ENCODE data around the gene FANCC.
A peak's percentile ranks its signal among the peaks of the same experiment; 100 is the strongest.

Gene FANCC

DNA sequence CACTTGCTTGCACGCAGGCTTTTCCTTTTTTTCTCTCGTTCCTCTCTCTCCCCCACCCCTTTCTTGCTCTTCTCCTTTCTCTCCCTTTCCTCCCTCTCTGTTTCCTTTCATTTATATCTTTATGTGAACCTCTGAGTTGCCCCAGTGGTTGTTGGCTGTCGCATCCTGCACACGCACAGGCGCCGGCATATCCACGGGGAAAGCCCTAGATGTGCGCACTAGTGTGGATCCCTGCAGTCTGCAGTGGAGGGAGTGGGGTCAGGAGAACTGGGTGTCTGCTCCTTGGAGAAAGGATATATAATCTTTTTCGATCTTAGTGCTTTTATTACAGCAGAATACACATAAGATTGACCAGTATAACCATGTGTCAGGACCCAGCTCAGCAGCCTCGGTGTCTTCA lies 223.5 kb downstream of the FANCC start:
- H3K4me3 ChIP-seq (ENCODE audit: low read length): no peak overlapping the region
- TF ChIP-seq, protein P1, sequence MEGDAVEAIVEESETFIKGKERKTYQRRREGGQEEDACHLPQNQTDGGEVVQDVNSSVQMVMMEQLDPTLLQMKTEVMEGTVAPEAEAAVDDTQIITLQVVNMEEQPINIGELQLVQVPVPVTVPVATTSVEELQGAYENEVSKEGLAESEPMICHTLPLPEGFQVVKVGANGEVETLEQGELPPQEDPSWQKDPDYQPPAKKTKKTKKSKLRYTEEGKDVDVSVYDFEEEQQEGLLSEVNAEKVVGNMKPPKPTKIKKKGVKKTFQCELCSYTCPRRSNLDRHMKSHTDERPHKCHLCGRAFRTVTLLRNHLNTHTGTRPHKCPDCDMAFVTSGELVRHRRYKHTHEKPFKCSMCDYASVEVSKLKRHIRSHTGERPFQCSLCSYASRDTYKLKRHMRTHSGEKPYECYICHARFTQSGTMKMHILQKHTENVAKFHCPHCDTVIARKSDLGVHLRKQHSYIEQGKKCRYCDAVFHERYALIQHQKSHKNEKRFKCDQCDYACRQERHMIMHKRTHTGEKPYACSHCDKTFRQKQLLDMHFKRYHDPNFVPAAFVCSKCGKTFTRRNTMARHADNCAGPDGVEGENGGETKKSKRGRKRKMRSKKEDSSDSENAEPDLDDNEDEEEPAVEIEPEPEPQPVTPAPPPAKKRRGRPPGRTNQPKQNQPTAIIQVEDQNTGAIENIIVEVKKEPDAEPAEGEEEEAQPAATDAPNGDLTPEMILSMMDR (conservative IDR thresholded peaks at IDR 0.05; ENCODE audit: low read depth, low read length): no peak
- no peak for DNase-seq (ENCODE audit: low read depth)

DNA sequence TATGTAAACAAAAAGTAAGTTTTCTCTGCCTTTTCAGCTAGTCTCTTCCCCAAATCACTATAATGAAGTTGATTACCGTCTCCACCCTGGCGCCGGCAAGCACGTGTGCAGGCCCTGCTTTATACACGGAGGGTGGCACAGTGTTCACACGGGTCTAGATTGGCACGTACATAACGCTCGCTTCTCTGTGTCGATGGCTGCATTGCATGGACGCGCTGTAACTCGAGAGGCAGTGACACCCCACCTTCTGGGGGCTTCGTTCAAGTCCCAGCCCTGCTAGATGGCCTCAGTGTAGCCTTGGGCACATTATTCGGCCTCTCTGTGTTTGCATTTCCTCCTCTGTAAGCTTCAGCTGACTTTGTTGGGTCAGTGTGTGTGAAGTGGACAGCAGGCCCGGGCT lies 223.9 kb downstream of the FANCC start:
- H3K4me3 ChIP-seq (ENCODE audit: low read length): no peak overlapping the region
- no peak for DNase-seq (ENCODE audit: low read depth)
- TF ChIP-seq, protein P1 (conservative IDR thresholded peaks at IDR 0.05; ENCODE audit: low read depth, low read length): no peak

DNA sequence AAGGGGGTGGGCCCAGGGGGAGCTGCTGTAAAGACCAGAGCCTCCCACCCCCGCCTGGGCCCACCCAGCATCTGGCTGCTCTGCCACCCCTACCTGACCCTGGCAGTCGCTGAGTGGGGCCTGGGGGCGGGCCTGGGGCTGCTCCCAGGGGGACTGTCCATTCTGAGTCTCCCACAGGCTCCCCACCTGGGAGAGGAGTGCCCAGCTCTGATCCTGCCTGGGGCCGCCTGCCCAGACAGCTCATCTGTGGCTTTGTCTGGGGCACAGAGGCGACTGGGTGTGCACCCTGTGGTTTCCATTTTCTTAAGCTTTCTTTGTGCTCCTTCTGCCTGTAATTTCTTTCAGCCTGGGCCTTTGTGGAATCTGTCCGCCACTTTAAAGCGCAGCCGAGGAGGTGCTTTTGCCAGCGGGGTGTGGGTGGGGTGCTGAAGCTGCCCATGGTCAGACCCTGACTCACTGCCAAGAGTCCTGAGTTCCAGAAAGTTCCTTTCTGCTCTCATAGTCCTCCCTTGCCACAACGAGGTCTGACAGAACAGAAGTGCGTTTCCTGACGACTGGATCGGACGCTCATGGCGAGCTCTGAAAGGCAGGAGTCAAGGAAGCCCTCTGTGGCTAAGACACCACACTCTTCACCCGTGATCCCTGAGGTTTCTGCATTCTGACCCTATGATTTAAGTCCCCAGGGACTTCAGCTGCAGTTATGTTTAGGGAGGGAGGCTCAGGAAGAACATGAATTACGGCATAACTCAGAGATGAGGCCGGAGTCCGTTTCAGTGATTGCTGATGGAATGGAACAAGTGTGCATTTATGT lies 225.0 kb downstream of the FANCC start:
- DNase-seq (ENCODE audit: low read depth): peak; percentile 79
- no peak overlapping the region for H3K4me3 ChIP-seq (ENCODE audit: low read length)
- TF ChIP-seq, protein P1 (conservative IDR thresholded peaks at IDR 0.05; ENCODE audit: low read depth, low read length): no peak

DNA sequence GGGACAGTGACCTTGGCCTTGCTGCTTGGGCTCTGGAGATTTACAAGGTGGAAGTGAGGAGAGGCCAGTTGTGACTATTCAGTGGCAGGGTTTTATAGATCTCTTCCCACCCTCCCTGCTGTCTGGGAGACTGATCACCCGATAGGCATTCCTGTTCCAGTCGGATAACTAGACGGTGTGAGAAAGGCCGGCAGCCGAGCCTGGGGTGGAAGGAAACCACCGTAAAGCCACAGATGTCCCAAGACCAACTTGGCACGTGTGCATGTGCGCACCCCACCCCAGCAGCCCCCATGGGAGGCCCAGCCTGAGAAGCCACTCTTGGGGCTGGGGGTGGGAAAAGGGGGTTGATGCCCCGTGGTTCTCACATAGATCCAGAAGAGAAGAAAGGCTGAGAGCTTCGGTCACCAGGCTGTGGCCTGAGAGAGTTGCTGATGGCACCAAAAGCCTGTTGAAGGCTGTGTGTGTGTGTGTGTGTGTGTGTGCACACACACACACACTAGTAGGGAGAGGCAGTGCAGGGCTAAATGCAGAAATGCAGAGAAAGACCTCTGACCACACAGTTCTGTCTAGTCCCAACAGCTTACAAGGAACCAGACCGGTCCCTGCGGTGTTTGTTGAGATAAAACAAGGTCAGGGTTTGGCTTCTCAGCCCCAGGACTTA lies 225.8 kb downstream of the FANCC start:
- H3K4me3 ChIP-seq (ENCODE audit: low read length): no peak overlapping the region
- no peak for DNase-seq (ENCODE audit: low read depth)
- TF ChIP-seq, protein P1 (conservative IDR thresholded peaks at IDR 0.05; ENCODE audit: low read depth, low read length): no peak

DNA sequence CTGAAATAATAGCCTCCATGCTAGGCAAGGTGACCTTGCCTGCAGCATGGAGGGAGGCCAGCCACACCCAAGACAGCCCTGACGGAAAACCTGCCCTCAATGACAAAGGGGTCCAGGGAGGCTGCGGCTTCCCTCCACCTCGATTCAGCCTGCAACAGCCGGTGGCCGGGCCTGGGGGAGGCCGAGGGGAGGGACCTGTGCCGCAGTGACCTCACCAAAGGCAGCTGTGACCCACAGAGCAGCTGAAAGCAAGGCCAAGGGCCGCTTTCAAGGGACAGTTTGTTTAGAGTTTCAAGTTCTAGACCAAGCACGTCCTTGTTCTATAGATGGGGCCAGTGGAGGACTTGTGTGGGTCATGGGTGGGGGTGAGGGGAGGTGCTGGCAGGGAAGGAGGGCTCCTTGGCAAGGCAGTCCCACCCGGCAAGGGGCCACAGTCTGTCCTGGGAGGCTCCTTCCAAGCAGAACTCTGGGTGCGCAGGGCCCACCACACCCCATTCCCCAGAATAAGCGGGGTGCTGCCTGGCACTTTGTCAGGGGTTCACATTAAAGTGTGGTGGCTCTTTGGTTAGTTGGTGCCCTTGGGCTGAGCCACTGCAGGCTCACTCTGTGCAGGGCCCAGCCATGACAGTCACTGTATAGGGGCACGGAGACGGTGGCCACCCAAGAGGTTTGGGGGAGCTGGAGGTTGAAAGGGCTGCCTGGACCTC lies 226.5 kb downstream of the FANCC start:
- TF ChIP-seq, protein P1 (conservative IDR thresholded peaks at IDR 0.05; ENCODE audit: low read depth, low read length): no peak
- no peak for DNase-seq (ENCODE audit: low read depth)

DNA sequence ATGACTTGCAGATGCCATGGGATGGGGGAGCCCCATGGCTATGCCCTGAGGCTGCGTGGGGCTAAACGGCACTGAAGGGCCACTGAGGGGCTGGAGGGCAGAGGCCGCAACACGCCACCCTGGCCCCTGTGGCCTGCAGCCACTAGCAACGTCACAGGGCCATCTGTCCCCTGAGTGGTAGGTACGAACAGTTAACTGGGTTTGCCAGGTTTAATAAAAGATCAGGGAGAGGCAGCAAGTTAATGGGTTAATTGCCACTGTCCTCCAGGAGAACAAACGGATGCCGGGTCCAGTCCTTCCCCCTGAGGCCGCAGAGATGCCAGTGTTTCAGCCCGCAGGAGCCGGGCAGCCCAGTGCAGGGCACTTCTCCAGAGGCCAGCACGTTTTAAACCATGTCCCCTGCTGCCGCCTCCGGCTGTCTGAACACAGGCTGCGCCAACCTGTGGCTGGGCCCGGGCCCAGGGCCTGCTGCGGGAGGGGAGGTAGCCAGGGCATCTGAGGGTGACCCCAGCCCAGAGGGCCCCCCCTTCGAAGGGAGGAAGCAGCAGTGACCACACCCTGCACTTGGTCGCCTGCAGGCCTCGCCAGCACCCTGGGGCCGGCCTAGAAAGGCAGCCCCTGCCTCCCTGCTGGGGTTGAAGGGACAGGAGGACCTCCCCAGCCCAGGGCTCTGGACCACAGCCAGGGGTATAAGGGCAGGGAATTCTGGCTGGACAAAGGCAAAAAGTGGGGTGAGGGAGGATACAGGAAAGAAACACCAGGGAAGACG lies 227.3 kb downstream of the FANCC start:
- TF ChIP-seq, protein P1 (conservative IDR thresholded peaks at IDR 0.05; ENCODE audit: low read depth, low read length): no peak
- no peak for DNase-seq (ENCODE audit: low read depth)
- no peak overlapping the region for H3K4me3 ChIP-seq (ENCODE audit: low read length)

More for the DNA sequence above, 226.5 kb downstream of the FANCC start:
- H3K4me3 ChIP-seq (ENCODE audit: low read length): no peak overlapping the region

Measured in retinal pigment epithelial cell (primary cell).